NCI-H1694 treated with DMSO at 0.1 percent for 48 hours (cell line): ENCODE measurements around the gene OR52E5.
A peak's percentile ranks its signal among the peaks of the same experiment; 100 is the strongest.

Source experiments
- DNase-seq: peaks from one replicate; lab custom pipeline; 2025; lab: John Stamatoyannopoulos, UW

The OR52E5 gene

DNA sequence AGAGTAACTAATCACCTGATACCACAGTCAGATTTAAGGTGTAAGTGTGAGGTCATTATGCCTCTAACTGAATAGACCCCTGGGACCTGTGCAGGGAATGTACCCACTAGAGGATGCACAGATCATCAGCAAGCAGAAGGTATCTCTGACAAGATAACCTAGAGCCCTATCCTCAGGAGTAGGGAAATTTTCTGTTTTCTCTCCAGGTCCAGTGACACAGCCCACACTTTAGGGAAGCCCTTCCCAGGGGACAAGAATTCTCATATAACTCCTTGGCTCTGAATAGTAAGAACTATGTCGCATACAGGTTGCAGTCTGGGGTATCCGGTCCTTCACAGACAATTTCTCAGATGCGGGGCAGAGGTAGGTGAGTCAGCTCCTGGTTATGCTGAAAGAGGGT, at the start of gene OR52E5:
Gene OR52E5 (plus strand): TSS at position 301 of the 400 bp plus-strand sequence. CDS start 7,569 bp downstream, outside the sequence.
- DNase-seq, result no peak

GRCh38 chr11:5846701-5847100, 46.3 kb upstream of the OR52E5 start:
- no peak for DNase-seq

GRCh38 chr11:5847711-5848110, 45.3 kb upstream of the OR52E5 start:
- no peak for DNase-seq

GRCh38 chr11:5851002-5851401, 42.0 kb upstream of the OR52E5 start:
- no peak for DNase-seq

DNA sequence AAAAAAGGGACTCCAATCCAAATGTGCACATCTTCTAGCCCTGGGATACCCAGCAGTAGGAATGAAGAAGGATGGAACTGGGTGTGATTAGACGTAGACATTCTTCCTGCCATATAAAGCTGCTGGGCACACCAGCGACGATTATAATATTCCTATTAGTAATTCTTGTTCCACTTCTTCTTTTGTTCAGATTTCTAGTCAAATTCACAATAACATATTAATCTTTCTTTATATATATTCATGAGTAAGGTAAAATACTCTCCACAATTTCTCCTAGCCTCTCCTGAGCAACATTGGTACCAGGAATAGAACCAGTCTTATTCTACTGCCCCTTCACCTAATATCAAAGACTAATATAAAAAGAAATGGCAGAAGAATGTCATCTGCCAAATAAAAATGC, 35.4 kb upstream of the OR52E5 start, which contains the start of gene OR52E8:
Gene OR52E8 (minus strand): TSS at position 101 of the 400 bp plus-strand sequence. CDS start 0 bp downstream, at position 101.
- no peak for DNase-seq

DNA sequence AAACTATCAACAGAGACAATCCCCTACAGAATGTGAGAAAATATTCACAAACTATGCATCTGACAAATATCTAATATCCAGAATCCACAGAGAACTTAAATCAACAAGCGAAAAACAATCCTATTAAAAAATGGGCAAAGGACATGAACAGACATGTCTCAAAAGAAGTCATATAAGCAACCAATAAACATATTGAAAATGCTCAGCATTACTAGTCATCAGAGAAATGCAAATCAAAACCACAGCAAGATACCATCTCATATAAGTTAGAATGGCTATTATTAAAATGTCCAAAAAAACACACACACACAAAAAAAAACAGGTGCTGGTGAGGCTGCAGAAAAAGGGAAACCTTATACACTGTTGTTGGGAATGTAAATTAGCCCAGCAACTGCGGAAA, 27.2 kb upstream of the OR52E5 start:
- DNase-seq, result no peak

GRCh38 chr11:5878564-5878963, 14.4 kb upstream of the OR52E5 start:
- no peak for DNase-seq

DNA sequence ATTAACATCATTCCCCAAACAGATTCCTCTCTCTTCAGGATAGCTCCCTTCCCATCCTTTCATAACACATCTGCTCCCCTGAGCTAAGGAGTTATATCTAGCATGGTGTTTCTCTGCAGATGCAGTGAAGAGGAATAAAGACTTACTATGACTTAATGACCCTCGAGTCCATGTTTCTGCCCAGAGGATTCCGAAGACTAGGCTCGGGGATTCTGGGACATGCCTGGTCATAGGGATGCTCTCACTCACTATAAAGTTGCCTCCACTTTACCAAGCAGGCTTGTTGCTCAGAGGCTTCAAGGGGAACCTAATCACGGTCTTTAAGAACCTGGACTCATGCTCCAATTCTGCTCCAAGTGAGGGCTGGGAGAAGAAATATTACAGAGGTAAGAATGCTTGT, 12.7 kb upstream of the OR52E5 start, which contains the start of gene OR52E4:
Gene OR52E4 (plus strand): TSS at position 301 of the 400 bp plus-strand sequence. CDS start 3,664 bp downstream, outside the sequence.
- DNase-seq, result no peak

- DNase-seq, result no peak
These were observed 11.3 kb upstream of the OR52E5 start for GRCh38 chr11:5881756-5882155.

DNA sequence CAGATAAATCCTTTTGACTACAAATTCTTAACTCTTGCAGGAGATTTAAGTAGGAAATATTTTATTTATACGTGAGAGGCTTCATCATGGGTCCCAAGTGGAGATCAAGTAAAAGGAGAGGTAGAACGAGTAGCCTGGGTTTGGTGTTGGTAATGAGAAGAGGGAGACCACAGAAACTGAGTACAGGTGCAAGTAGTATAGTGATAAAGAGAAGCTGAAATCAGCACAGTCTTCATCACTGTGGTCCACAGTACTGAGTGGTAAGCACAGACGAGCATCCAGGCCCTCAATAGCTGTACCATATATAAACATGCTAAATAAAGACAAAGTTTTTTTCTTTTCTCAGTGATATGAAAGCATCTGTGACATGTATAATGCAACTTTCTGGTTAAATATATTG, 5.8 kb upstream of the OR52E5 start:
- no peak for DNase-seq

GRCh38 chr11:5887661-5888060, 5.3 kb upstream of the OR52E5 start:
- no peak for DNase-seq

DNA sequence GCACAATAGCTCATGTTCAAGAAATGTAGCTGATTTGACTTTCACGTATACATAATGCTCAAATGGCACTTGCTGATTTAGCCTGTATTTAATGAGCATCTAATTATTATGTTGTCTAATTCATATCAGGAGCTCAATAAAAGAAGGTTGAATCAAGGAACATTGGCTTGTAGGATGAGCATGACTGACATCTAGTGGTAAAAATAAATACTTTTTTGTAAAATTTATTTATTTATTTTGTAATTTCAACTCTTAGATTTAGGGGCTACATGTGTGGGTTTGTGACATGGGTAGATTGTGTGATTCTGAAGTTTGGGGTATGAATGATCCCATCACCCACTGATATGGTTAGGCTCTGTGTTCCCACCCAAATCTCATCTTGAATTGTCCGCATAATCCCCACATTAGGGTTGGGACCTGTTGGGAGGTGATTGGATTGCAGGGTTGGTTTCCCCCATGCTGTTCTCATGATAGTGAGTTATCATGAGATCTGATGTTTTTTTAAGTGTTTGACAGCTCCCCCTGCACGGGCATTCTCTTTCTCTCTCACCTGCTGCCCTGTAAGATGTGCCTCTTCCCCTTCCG, 1.7 kb upstream of the OR52E5 start:
- DNase-seq, result peak; percentile 13

GRCh38 chr11:5899534-5899933, 6.5 kb downstream of the OR52E5 start:
- no peak for DNase-seq

- DNase-seq, result no peak
These were observed 17.5 kb downstream of the OR52E5 start for GRCh38 chr11:5910540-5910939.

- no peak for DNase-seq
These were observed 29.9 kb downstream of the OR52E5 start for GRCh38 chr11:5922749-5923426.

- no peak for DNase-seq
These were observed 30.4 kb downstream of the OR52E5 start for GRCh38 chr11:5923427-5923776.

DNA sequence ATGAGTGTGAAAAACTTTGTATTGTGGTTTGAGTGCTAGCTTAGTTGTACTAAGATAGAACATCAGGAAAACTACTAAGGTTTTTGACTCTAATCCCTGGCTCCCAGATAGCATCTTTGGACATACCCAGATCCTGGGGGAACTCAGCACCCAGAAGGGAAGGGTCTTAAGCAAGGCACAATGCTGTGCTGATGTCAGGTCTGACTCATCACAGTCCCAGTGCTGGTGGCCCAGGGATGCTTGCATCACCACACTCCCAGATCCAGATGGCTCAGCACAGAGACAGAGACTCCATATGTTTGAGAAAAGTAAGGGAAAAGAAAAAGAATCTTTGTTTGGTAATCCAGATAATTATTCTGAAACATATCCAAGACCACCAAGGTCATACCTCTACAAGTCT, 30.8 kb downstream of the OR52E5 start:
- no peak for DNase-seq

DNA sequence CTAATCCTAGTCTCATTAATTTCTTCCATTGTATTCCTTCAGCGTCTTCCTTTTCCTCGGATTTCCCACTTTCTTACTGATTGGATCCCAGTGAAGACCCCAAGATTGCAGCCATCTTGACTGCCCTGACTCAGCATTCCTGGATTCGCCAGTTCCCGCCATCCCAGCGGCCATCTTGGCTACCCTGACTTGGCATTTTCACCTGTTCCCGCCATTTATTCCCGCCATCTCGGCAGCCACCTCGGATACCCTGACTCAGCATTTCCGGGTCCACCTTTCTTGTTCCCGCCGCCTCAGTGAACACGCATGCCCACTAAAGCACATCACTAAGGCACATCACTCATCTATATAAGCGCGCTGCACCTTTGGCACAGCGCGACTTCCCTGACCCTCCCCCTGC, 35.3 kb downstream of the OR52E5 start:
- no peak for DNase-seq

GRCh38 chr11:5928811-5929210, 35.8 kb downstream of the OR52E5 start:
- no peak for DNase-seq

GRCh38 chr11:5929571-5930368, 36.8 kb downstream of the OR52E5 start:
- no peak for DNase-seq

GRCh38 chr11:5930614-5931013, 37.6 kb downstream of the OR52E5 start:
- no peak for DNase-seq

DNA sequence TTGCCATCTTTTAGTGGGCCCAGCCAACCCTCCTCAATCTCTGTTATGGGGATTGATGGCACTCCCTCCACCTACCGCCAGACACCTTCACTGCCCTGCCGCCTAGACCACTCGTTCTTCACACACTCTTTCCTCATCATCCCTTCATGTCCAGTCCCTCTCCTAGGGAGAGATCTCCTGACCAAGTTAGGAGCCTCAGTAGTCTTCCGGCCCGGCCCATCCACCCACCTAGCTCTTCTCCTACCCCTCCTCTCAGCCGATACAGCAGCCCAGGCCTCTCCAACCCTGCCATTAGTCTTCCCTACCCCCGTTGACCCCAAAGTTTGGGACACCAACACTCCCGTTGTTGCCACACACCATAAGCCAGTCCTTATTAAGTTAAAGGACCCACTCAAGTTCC, 38.1 kb downstream of the OR52E5 start:
- no peak for DNase-seq

- no peak for DNase-seq
These were observed 39.7 kb downstream of the OR52E5 start for GRCh38 chr11:5932671-5933070.
